Measurements from ENCODE around the gene PSD. TPM values are rescaled to one million over a fixed set of nuclear protein-coding genes. Genes with fewer than 3 reads are reported as not detected.

The PSD gene
- total RNA-seq, 1 experiment from 2014 or later = 2.4 TPM

DNA sequence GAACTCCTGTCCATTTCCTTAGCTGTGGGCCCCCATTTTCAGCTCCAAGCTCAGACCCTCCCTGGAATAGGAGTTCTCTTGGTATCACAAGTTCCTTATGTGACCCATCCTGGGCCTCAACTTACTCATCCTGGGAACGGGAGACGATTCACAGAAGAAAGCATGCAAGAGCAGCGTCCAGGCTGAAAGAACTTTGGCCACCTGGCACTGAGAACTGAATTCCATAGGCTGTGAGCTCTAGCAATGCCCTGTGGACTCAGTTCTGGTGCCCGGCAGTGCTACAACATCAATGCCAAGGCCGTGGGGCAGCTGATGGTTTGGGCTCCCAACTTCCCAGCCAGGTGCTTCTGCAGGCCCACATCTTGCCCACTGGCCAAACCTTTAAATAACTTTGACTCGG, 17.7 kb upstream of the PSD start:
- POLR2A ChIA-PET = interaction anchor here (0.6 kb wide), 1 partner anchor 54 kb away, joined by 18 read pairs; no protein-coding TSS in a partner anchor
- no peaks in the 10 kb centered on the region; the same call in 1 of the 2 replicates for H3K36me3 ChIP-seq (ENCODE audit: control insufficient read depth, insufficient read depth, low read length)
- no peak for TF ChIP-seq TCF7L2 (IDR thresholded peaks at IDR 0.05; ENCODE audit: low read depth, low read length)
- no peak for TF ChIP-seq SIN3A (IDR thresholded peaks at IDR 0.05; ENCODE audit: borderline replicate concordance, insufficient read depth, low read depth, low read length)
- TF ChIP-seq, protein P1, sequence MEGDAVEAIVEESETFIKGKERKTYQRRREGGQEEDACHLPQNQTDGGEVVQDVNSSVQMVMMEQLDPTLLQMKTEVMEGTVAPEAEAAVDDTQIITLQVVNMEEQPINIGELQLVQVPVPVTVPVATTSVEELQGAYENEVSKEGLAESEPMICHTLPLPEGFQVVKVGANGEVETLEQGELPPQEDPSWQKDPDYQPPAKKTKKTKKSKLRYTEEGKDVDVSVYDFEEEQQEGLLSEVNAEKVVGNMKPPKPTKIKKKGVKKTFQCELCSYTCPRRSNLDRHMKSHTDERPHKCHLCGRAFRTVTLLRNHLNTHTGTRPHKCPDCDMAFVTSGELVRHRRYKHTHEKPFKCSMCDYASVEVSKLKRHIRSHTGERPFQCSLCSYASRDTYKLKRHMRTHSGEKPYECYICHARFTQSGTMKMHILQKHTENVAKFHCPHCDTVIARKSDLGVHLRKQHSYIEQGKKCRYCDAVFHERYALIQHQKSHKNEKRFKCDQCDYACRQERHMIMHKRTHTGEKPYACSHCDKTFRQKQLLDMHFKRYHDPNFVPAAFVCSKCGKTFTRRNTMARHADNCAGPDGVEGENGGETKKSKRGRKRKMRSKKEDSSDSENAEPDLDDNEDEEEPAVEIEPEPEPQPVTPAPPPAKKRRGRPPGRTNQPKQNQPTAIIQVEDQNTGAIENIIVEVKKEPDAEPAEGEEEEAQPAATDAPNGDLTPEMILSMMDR (IDR thresholded peaks at IDR 0.05) = no peak
- TF ChIP-seq POLR2AphosphoS5 (IDR thresholded peaks at IDR 0.05; ENCODE audit: low read depth, low read length) = no peak
- TF ChIP-seq, protein P2, sequence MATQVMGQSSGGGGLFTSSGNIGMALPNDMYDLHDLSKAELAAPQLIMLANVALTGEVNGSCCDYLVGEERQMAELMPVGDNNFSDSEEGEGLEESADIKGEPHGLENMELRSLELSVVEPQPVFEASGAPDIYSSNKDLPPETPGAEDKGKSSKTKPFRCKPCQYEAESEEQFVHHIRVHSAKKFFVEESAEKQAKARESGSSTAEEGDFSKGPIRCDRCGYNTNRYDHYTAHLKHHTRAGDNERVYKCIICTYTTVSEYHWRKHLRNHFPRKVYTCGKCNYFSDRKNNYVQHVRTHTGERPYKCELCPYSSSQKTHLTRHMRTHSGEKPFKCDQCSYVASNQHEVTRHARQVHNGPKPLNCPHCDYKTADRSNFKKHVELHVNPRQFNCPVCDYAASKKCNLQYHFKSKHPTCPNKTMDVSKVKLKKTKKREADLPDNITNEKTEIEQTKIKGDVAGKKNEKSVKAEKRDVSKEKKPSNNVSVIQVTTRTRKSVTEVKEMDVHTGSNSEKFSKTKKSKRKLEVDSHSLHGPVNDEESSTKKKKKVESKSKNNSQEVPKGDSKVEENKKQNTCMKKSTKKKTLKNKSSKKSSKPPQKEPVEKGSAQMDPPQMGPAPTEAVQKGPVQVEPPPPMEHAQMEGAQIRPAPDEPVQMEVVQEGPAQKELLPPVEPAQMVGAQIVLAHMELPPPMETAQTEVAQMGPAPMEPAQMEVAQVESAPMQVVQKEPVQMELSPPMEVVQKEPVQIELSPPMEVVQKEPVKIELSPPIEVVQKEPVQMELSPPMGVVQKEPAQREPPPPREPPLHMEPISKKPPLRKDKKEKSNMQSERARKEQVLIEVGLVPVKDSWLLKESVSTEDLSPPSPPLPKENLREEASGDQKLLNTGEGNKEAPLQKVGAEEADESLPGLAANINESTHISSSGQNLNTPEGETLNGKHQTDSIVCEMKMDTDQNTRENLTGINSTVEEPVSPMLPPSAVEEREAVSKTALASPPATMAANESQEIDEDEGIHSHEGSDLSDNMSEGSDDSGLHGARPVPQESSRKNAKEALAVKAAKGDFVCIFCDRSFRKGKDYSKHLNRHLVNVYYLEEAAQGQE (IDR thresholded peaks at IDR 0.05; ENCODE audit: insufficient read depth in 1 of 2, low read depth in 2 of 2, low read length in 1 of 2) = no peak
- H3K9me3 ChIP-seq (ENCODE audit: control insufficient read depth, insufficient read depth, low read depth, low read length) = no peaks in the 10 kb centered on the region
- no peak overlapping the region for H3K27ac ChIP-seq (ENCODE audit: low read length)
- in situ Hi-C loops (cut with HindIII; ENCODE audit: low pct_unique_long_range_greater_than_20kb, low sequenced_read_pairs) = no loop called here
- CTCF ChIA-PET = no interaction called here
- BruUV-seq (replicated peaks) = no TSS peak
- peaks cover 14% of the 10 kb centered on the region for H3K4me1 ChIP-seq (ENCODE audit: control insufficient read depth, insufficient read depth, low read length)
- ATAC-seq (no peak), DNase-seq (ENCODE audit: low read depth, low spot score) (no peak)
- H3K27me3 ChIP-seq (ENCODE audit: control insufficient read depth, insufficient read depth, low read length) = no peaks in the 10 kb centered on the region
- H3K4me3 ChIP-seq (ENCODE audit: low read depth in 2 of 2, low read length in 2 of 2) = no peak overlapping the region
- intact Hi-C loops (cut with micrococcal nuclease; ENCODE audit: unreplicated experiment) = no loop called here

DNA sequence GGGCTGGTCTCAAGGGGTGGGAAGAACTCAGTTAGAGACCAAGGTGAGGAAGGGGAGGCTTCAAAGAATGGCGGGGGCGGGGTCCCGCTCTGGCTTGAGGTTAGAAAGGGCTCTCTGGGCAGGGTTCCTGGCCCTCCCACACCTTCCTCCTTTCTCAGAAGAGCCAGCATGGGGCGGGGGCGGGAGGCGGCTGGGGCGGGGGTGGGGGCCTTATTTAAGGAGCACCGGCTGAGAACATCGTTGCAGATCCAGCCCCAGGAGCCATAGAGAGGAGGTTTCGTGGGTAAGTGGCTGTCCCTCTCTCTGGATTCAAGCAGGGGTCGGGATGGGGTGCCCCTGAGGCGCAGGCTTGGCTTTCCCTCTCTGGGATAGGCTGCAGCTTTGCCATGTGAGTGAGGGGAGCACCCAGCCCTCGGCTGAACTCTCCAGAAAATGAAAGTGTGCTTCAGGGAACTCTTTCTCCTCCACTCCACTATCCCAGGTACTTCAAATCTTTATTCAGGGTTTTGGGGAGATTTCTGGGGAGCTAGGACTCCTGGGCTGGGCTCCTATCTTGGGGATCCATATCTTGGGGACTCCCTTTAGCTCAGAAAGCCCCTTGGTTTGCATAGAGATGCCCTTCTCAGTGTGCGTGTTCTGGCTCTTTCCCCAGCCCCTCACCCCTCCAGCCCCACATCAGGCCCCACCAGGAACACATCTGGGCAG, 17.1 kb upstream of the PSD start:
- intact Hi-C loops (cut with micrococcal nuclease; ENCODE audit: unreplicated experiment) (no loop called here), in situ Hi-C loops (cut with HindIII; ENCODE audit: low pct_unique_long_range_greater_than_20kb, low sequenced_read_pairs) (no loop called here)
- BruUV-seq (replicated peaks) = no TSS peak
- Histone ChIP-seq H3K36me3 (ENCODE audit: control insufficient read depth, insufficient read depth, low read length) (no peaks in the 10 kb centered on the region; the same call in 1 of the 2 replicates), H3K27me3 (ENCODE audit: control insufficient read depth, insufficient read depth, low read length) (no peaks in the 10 kb centered on the region), H3K9me3 (ENCODE audit: control insufficient read depth, insufficient read depth, low read depth, low read length) (no peaks in the 10 kb centered on the region), H3K27ac (ENCODE audit: low read length) (no peak overlapping the region), H3K4me3 (ENCODE audit: low read depth in 2 of 2, low read length in 2 of 2) (peak overlapping the region in 1 of 2 experiments; percentile 27; a peak in 1 of 4 replicates), H3K4me1 (ENCODE audit: control insufficient read depth, insufficient read depth, low read length) (peaks cover 14% of the 10 kb centered on the region)
- CTCF ChIA-PET = no interaction called here
- ATAC-seq (no peak), DNase-seq (ENCODE audit: low read depth, low spot score) (no peak)
- POLR2A ChIA-PET = interaction anchor here (0.5 kb wide), 2 partner anchors 193 to 366 kb away, joined by 3 to 4 read pairs; no protein-coding TSS in a partner anchor
- TF ChIP-seq, protein P1 (IDR thresholded peaks at IDR 0.05) = no peak
- no peak for TF ChIP-seq SIN3A (IDR thresholded peaks at IDR 0.05; ENCODE audit: borderline replicate concordance, insufficient read depth, low read depth, low read length)
- TF ChIP-seq TCF7L2 (IDR thresholded peaks at IDR 0.05; ENCODE audit: low read depth, low read length) = no peak
- no peak for TF ChIP-seq POLR2AphosphoS5 (IDR thresholded peaks at IDR 0.05; ENCODE audit: low read depth, low read length)

Measured in Panc1 (cell line).